ENCODE results near the gene RPL29. TPM values are rescaled to one million over a fixed set of nuclear protein-coding genes. Genes with fewer than 3 reads are reported as not detected.
A peak's percentile ranks its signal among the peaks of the same experiment; 100 is the strongest.
"Not testable (repeated sequence)": the region's sequence is repeated elsewhere in the genome, so short reads cannot be mapped to it uniquely, and the experiment has no call there.

Gene RPL29
- 2,106 TPM for polyA plus RNA-seq (2013, experiment 1 of 2)
- polyA plus RNA-seq (2013, experiment 2 of 2): 2,168 TPM

DNA sequence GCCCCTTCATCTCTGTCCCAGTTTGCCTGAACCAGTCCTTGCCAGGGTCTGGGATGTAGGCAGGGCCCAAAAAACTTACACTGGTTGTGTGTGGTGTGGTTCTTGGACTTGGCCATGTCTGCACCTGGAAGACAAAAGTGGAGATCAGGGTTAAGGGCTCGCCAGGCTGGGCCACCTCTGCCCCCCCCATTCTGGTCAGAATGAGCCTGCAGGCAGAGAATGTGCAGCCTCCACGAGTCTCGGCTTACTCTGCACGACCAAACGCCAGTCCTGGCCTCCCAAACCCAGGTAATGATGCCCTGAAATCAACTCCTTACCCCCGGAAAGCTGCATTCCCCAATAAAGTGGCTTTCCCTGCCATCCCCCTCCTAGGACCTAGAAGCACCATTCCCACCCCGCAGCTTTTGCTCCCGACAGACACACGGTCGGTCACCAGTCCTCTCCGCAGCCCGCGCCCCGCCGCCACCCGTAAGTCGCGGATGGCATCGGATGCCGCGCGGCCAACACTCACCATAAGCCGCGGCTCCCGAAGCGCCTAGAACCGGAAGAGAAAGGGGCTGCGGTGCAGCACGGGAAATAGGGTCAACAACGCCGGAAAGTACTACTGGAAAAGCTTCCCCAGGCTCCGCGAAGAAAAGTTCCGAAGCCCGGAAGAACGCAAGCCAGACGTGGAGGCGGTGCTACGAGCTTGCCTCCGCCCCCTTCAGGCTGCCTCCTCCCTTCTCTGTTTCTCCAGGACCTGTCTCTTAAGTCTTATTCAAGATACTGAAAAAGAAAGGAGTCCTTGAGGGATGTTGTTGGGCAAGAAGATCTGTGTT is at the start of gene RPL29:
Gene RPL29, minus strand, starts transcription at position 550 of the 818 bp plus-strand sequence. Its CDS starts 434 bp downstream, at position 116.
- H3K56ac ChIP-seq (ENCODE audit: low read length): peak within 1 kb of the TSS; percentile 98
- H3K4me2 ChIP-seq (ENCODE audit: low read length): peak within 1 kb of the TSS; percentile 87
- peak within 1 kb of the TSS; percentile 96 for H4K5ac ChIP-seq (ENCODE audit: low read length)
- H2BK5ac ChIP-seq (ENCODE audit: low read length): peak within 1 kb of the TSS; percentile 92
- H2BK120ac ChIP-seq (ENCODE audit: low read depth, low read length): no peak within 1 kb of the TSS
- H2AK5ac ChIP-seq (ENCODE audit: low read length): peak within 1 kb of the TSS; percentile 95
- peaks cover 18% of the 10 kb centered on the region for H3K79me1 ChIP-seq (ENCODE audit: low read length)
- peak; percentile 97 for DNase-seq
- peaks cover 12% of the 10 kb centered on the region for H3K4me1 ChIP-seq (ENCODE audit: control insufficient read depth, low read depth, low read length)
- H2BK15ac ChIP-seq (replicated peaks; ENCODE audit: low read depth): no peak within 1 kb of the TSS
- peaks cover 19% of the 10 kb centered on the region for H3K79me2 ChIP-seq (ENCODE audit: control insufficient read depth, insufficient read depth, low read length)
- WGBS (ENCODE audit: extremely low coverage, insufficient coverage, low lambda C conversion rate): no CpG with 5 or more reads among the region's 40 CpGs
- H3K36me3 ChIP-seq (ENCODE audit: control insufficient read depth, insufficient read depth, low read length): peaks cover 20% of the 10 kb centered on the region
- H3K27me3 ChIP-seq (ENCODE audit: insufficient read depth, low read length, poor library complexity): no peaks in the 10 kb centered on the region
- peak within 1 kb of the TSS; percentile 73 for H3K4ac ChIP-seq (ENCODE audit: low read depth, low read length)
- H4K8ac ChIP-seq (ENCODE audit: low read depth, low read length): no peak within 1 kb of the TSS
- H3K23ac ChIP-seq (ENCODE audit: low read length): peak within 1 kb of the TSS; percentile 100
- peak within 1 kb of the TSS; percentile 76 for H3K18ac ChIP-seq (ENCODE audit: low read length)
- H3K4me3 ChIP-seq (ENCODE audit: low read length): peak within 1 kb of the TSS; percentile 99
- H3K27ac ChIP-seq (ENCODE audit: low read depth, low read length): peak within 1 kb of the TSS; percentile 34
- H3K9ac ChIP-seq (ENCODE audit: low read length): peak within 1 kb of the TSS; percentile 99

DNA sequence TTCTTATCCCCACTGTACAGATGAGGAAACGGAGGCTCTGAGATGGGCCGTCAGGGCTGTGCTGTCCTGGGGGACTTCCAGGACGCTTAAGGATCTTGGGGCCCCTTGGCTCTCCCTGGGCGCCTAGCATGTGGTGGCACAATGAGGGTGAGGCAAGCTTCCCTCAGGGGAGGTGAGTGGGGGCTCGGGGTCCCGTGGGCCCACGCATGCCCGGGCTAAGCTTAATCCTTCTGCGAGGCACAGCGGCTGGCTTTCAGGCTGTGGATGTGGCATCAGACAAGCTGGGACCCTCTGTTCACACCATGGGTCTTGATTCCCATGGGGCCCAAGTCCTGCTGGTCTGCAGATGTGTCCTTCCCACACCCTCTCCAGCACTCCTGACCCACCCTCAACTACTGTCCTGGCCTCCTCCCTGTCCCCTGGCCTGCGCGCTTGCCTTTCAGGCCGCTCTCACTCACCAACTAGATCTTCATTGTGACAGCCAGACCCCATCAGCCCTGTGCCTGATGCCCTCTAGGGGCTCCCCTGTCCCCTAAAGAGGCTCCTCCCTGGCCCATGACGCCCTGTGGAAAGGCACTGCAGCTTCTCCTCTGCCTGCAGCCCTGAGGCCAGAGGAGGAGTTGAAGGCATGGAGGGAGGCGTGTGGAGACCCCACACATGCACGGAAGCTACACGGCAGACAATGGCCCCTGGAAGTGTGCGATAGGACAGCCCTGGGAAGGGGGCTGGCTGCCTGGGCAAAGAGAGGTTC is 49.3 kb upstream of the RPL29 start:
- Histone ChIP-seq H3K56ac (ENCODE audit: low read length) (no peak overlapping the region), H2AK5ac (ENCODE audit: low read length) (no peak overlapping the region), H2BK15ac (replicated peaks; ENCODE audit: low read depth) (no peak overlapping the region), H3K27ac (ENCODE audit: low read depth, low read length) (no peak overlapping the region), H3K9ac (ENCODE audit: low read length) (no peak overlapping the region), H3K4ac (ENCODE audit: low read depth, low read length) (no peak overlapping the region), H4K5ac (ENCODE audit: low read length) (no peak overlapping the region), H3K4me1 (ENCODE audit: control insufficient read depth, low read depth, low read length) (no peaks in the 10 kb centered on the region), H3K4me3 (ENCODE audit: low read length) (no peak overlapping the region), H4K8ac (ENCODE audit: low read depth, low read length) (no peak overlapping the region), H3K4me2 (ENCODE audit: low read length) (no peak overlapping the region), H3K79me2 (ENCODE audit: control insufficient read depth, insufficient read depth, low read length) (no peaks in the 10 kb centered on the region), H3K23ac (ENCODE audit: low read length) (no peak overlapping the region), H3K18ac (ENCODE audit: low read length) (no peak overlapping the region), H2BK120ac (ENCODE audit: low read depth, low read length) (no peak overlapping the region), H3K79me1 (ENCODE audit: low read length) (no peaks in the 10 kb centered on the region), H3K27me3 (ENCODE audit: insufficient read depth, low read length, poor library complexity) (no peaks in the 10 kb centered on the region), H2BK5ac (ENCODE audit: low read length) (no peak overlapping the region), H3K36me3 (ENCODE audit: control insufficient read depth, insufficient read depth, low read length) (no peaks in the 10 kb centered on the region)
- peak; percentile 68 for DNase-seq
- no CpG with 5 or more reads among the region's 18 CpGs for WGBS (ENCODE audit: extremely low coverage, insufficient coverage, low lambda C conversion rate)

DNA sequence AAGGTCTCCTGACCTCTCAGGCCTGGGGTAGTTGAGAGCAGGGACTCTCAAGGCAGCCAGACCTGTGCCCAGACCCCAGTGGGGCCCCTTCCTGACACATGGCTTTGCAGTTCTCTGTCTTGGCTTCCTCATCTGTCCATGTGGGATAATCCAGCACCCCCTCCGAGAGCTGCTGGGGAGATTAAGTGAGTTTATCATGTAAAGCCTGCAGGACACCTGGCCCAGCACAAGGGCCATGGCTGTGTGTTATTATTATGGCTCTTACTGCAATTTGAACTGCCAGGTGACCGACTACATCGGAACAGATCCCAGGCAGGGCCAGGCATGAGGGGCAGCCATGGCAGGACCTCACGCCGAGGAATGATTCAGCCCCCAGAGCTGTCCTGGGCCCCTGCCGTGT is 48.1 kb upstream of the RPL29 start:
- no peak overlapping the region for H3K23ac ChIP-seq (ENCODE audit: low read length)
- H2BK5ac ChIP-seq (ENCODE audit: low read length): no peak overlapping the region
- H2AK5ac ChIP-seq (ENCODE audit: low read length): no peak overlapping the region
- H3K27me3 ChIP-seq (ENCODE audit: insufficient read depth, low read length, poor library complexity): no peaks in the 10 kb centered on the region
- H3K27ac ChIP-seq (ENCODE audit: low read depth, low read length): no peak overlapping the region
- H3K4me2 ChIP-seq (ENCODE audit: low read length): no peak overlapping the region
- no peaks in the 10 kb centered on the region for H3K36me3 ChIP-seq (ENCODE audit: control insufficient read depth, insufficient read depth, low read length)
- no peak overlapping the region for H2BK120ac ChIP-seq (ENCODE audit: low read depth, low read length)
- no peak overlapping the region for H4K5ac ChIP-seq (ENCODE audit: low read length)
- no peaks in the 10 kb centered on the region for H3K4me1 ChIP-seq (ENCODE audit: control insufficient read depth, low read depth, low read length)
- H4K8ac ChIP-seq (ENCODE audit: low read depth, low read length): no peak overlapping the region
- DNase-seq: no peak
- H2BK15ac ChIP-seq (replicated peaks; ENCODE audit: low read depth): no peak overlapping the region
- no CpG with 5 or more reads among the region's 6 CpGs for WGBS (ENCODE audit: extremely low coverage, insufficient coverage, low lambda C conversion rate)
- no peak overlapping the region for H3K9ac ChIP-seq (ENCODE audit: low read length)
- H3K79me1 ChIP-seq (ENCODE audit: low read length): no peaks in the 10 kb centered on the region
- no peaks in the 10 kb centered on the region for H3K79me2 ChIP-seq (ENCODE audit: control insufficient read depth, insufficient read depth, low read length)
- no peak overlapping the region for H3K4ac ChIP-seq (ENCODE audit: low read depth, low read length)
- H3K56ac ChIP-seq (ENCODE audit: low read length): no peak overlapping the region
- no peak overlapping the region for H3K4me3 ChIP-seq (ENCODE audit: low read length)
- H3K18ac ChIP-seq (ENCODE audit: low read length): no peak overlapping the region

GRCh38 chr3:52043039-52043438 is 47.3 kb upstream of the RPL29 start:
- H2BK120ac ChIP-seq (ENCODE audit: low read depth, low read length); H3K36me3 ChIP-seq (ENCODE audit: control insufficient read depth, insufficient read depth, low read length); H3K9ac ChIP-seq (ENCODE audit: low read length); H3K79me2 ChIP-seq (ENCODE audit: control insufficient read depth, insufficient read depth, low read length); H4K8ac ChIP-seq (ENCODE audit: low read depth, low read length); H3K4ac ChIP-seq (ENCODE audit: low read depth, low read length); H4K5ac ChIP-seq (ENCODE audit: low read length); H3K56ac ChIP-seq (ENCODE audit: low read length); H3K27me3 ChIP-seq (ENCODE audit: insufficient read depth, low read length, poor library complexity); H2BK15ac ChIP-seq (replicated peaks; ENCODE audit: low read depth); H3K4me3 ChIP-seq (ENCODE audit: low read length); DNase-seq; H3K79me1 ChIP-seq (ENCODE audit: low read length); H3K4me1 ChIP-seq (ENCODE audit: control insufficient read depth, low read depth, low read length); H3K4me2 ChIP-seq (ENCODE audit: low read length); H2AK5ac ChIP-seq (ENCODE audit: low read length); H3K18ac ChIP-seq (ENCODE audit: low read length); H3K23ac ChIP-seq (ENCODE audit: low read length); H2BK5ac ChIP-seq (ENCODE audit: low read length); H3K27ac ChIP-seq (ENCODE audit: low read depth, low read length): not testable (repeated sequence)
- WGBS (ENCODE audit: extremely low coverage, insufficient coverage, low lambda C conversion rate): no CpG with 5 or more reads among the region's 1 CpG

GRCh38 chr3:52041118-52041731 is 45.5 kb upstream of the RPL29 start:
- WGBS (ENCODE audit: extremely low coverage, insufficient coverage, low lambda C conversion rate): no CpG with 5 or more reads among the region's 10 CpGs
- Histone ChIP-seq H3K79me1 (ENCODE audit: low read length) (no peaks in the 10 kb centered on the region), H3K4me3 (ENCODE audit: low read length) (no peak overlapping the region), H3K56ac (ENCODE audit: low read length) (no peak overlapping the region), H2BK5ac (ENCODE audit: low read length) (no peak overlapping the region), H3K79me2 (ENCODE audit: control insufficient read depth, insufficient read depth, low read length) (no peaks in the 10 kb centered on the region), H2BK15ac (replicated peaks; ENCODE audit: low read depth) (no peak overlapping the region), H3K4me1 (ENCODE audit: control insufficient read depth, low read depth, low read length) (no peaks in the 10 kb centered on the region), H4K5ac (ENCODE audit: low read length) (no peak overlapping the region), H3K27me3 (ENCODE audit: insufficient read depth, low read length, poor library complexity) (no peaks in the 10 kb centered on the region), H4K8ac (ENCODE audit: low read depth, low read length) (no peak overlapping the region), H3K23ac (ENCODE audit: low read length) (no peak overlapping the region), H2BK120ac (ENCODE audit: low read depth, low read length) (no peak overlapping the region), H2AK5ac (ENCODE audit: low read length) (no peak overlapping the region), H3K4me2 (ENCODE audit: low read length) (no peak overlapping the region), H3K4ac (ENCODE audit: low read depth, low read length) (no peak overlapping the region), H3K18ac (ENCODE audit: low read length) (no peak overlapping the region), H3K9ac (ENCODE audit: low read length) (no peak overlapping the region), H3K27ac (ENCODE audit: low read depth, low read length) (no peak overlapping the region), H3K36me3 (ENCODE audit: control insufficient read depth, insufficient read depth, low read length) (no peaks in the 10 kb centered on the region)
- peak; percentile 53 for DNase-seq
